GM12891 (cell line): ENCODE data around the gene OLIG2.

ENCODE experiments used
- PAX5 ChIP-seq: IDR thresholded peaks from 2 replicates; pipeline ENCODE4 v1.6.1; 2011; ENCODE audit warnings: low read length, moderate library complexity, mild to moderate bottlenecking; ENCODE audit not compliant: insufficient read depth, severe bottlenecking
- POLR2A ChIP-seq: IDR thresholded peaks from 2 replicates; pipeline ENCODE4 v1.6.1; 2011; ENCODE audit warnings: low read depth, low read length, control low read depth
- POLR2AphosphoS5 ChIP-seq: IDR thresholded peaks from 2 replicates; pipeline ENCODE4 v1.6.1; 2011; ENCODE audit warnings: low read depth, low read length, control low read depth
- TAF1 ChIP-seq: IDR thresholded peaks from 2 replicates; pipeline ENCODE4 v1.6.1; 2011; ENCODE audit warnings: low read depth, low read length, control low read depth

- TF ChIP-seq POLR2A (no peak), TAF1 (no peak), POLR2AphosphoS5 (no peak), PAX5 (no peak)
Observed at GRCh38 chr21:33055991-33056390, 30.3 kb downstream of the OLIG2 start.
